NOMO-1 treated with DMSO at 0.1 percent for 48 hours (cell line): ENCODE data around the gene KCNK3.

Experiments
- DNase-seq: peaks from one replicate; lab custom pipeline; 2025; ENCODE audit not compliant: unreplicated experiment; lab: John Stamatoyannopoulos, UW

Gene KCNK3

GRCh38 chr2:26687801-26688200 is 4.7 kb upstream of the KCNK3 start:
- DNase-seq, result no peak

GRCh38 chr2:26691161-26691560 is 1.4 kb upstream of the KCNK3 start:
- DNase-seq, result no peak

GRCh38 chr2:26691881-26692278 is 642 bp upstream of the KCNK3 start:
- no peak for DNase-seq

GRCh38 chr2:26692897-26693849 is 651 bp downstream of the KCNK3 start:
- DNase-seq, result no peak

GRCh38 chr2:26694001-26694400 is 1.5 kb downstream of the KCNK3 start:
- no peak for DNase-seq

- DNase-seq, result no peak
These were observed 3.9 kb downstream of the KCNK3 start for GRCh38 chr2:26696351-26696816.

- no peak for DNase-seq
These were observed 4.9 kb downstream of the KCNK3 start for GRCh38 chr2:26697425-26697824.

GRCh38 chr2:26699295-26699694 is 6.8 kb downstream of the KCNK3 start:
- no peak for DNase-seq

GRCh38 chr2:26700078-26700477 is 7.6 kb downstream of the KCNK3 start:
- no peak for DNase-seq

- no peak for DNase-seq
These were observed 9.1 kb downstream of the KCNK3 start for GRCh38 chr2:26701596-26701995.

- DNase-seq, result no peak
These were observed 9.5 kb downstream of the KCNK3 start for GRCh38 chr2:26702025-26702424.

- DNase-seq, result no peak
These were observed 12.0 kb downstream of the KCNK3 start for GRCh38 chr2:26704441-26704977.

GRCh38 chr2:26705126-26705525 is 12.6 kb downstream of the KCNK3 start:
- DNase-seq, result no peak

- no peak for DNase-seq
These were observed 13.6 kb downstream of the KCNK3 start for GRCh38 chr2:26706093-26706492.

- DNase-seq, result no peak
These were observed 14.3 kb downstream of the KCNK3 start for GRCh38 chr2:26706616-26707473.

- DNase-seq, result no peak
These were observed 15.2 kb downstream of the KCNK3 start for GRCh38 chr2:26707747-26708146.

GRCh38 chr2:26708457-26708856 is 15.9 kb downstream of the KCNK3 start:
- DNase-seq, result no peak

- DNase-seq, result no peak
These were observed 17.0 kb downstream of the KCNK3 start for GRCh38 chr2:26709323-26710110.

GRCh38 chr2:26710145-26710544 is 17.6 kb downstream of the KCNK3 start:
- no peak for DNase-seq

- no peak for DNase-seq
These were observed 18.4 kb downstream of the KCNK3 start for GRCh38 chr2:26710743-26711456.
